ENCODE measurements around the gene JAML. TPM values are rescaled to one million over a fixed set of nuclear protein-coding genes. Genes with fewer than 3 reads are reported as not detected.

The JAML gene
- total RNA-seq, 6 experiments from 2014 or later, result 1.5 to 9.1 (median 3.2) TPM

DNA sequence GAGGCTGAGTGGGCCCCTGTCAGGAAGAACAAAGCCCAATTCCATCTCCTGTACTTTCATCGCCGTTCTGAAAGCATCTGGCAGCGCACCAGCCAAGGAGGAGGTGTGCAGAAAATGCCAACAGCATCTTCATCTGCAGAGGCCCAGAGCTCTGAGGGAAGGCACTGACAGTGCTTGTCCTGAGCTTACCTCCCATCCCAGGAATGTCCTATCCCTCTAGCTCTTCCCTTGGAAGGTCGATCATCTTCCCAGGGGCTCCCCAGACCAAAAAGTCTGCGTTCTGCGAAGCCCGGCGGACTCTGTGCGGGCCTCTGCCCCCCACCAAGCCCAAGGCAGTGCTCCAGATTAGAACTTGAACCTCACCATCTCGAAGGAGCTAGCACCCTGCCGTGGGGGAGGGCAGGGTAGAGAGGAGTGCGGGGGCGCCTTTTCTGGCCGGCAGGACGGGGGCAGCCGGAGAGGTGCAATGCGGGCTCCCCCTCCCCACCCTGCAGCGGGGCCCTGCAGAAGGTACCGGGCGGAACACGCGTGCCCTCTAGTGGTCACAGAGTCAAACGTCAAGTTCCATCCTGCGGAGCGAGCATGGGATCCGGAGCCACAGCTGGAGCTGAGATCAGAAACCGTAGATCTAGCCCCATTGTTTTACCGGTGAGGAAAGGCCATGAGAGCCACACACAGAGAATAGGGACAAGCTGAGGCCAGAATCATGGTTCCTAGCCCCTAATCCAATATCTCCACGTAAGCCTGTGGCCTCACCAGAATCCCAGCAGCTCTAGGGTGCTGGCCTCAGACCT is 53.3 kb downstream of the JAML start:
- intact Hi-C loops (cut with DNase I), result no loop called here
- ATAC-seq (peak; percentile 72 to 78 (median 74)), DNase-seq (peak; percentile 70 to 78 (median 74))
- H3K4me3 ChIP-seq, result no peak overlapping the region
- H3K36me3 ChIP-seq, result no peaks in the 10 kb centered on the region
- H3K27ac ChIP-seq, result no peak overlapping the region
- H3K9me3 ChIP-seq, result no peaks in the 10 kb centered on the region
- peak; percentile 71 to 92 (median 90) for TF ChIP-seq CTCF (IDR thresholded peaks at IDR 0.05)
- TF ChIP-seq POLR2A (IDR thresholded peaks at IDR 0.05), result no peak
- peaks cover 0 to 16% (median 6%) of the 10 kb centered on the region in 4 donors for H3K4me1 ChIP-seq
- 0% methylated on average over 2 of the region's 29 CpGs for WGBS (ENCODE audit: insufficient coverage, low coverage, low lambda C conversion rate, missing lambda C conversion rate)
- no peaks in the 10 kb centered on the region for H3K27me3 ChIP-seq

GRCh38 chr11:118170882-118171268 is 53.9 kb downstream of the JAML start:
- DNase-seq, result peak in 1 of 3 donors; percentile 25
- intact Hi-C loops (cut with DNase I), result no loop called here
- no peak for ATAC-seq
- no peak overlapping the region for H3K4me3 ChIP-seq
- TF ChIP-seq CTCF (IDR thresholded peaks at IDR 0.05) (no peak), POLR2A (IDR thresholded peaks at IDR 0.05) (no peak)
- no peak overlapping the region for H3K27ac ChIP-seq
- no peaks in the 10 kb centered on the region for H3K9me3 ChIP-seq
- WGBS (ENCODE audit: insufficient coverage, low coverage, low lambda C conversion rate, missing lambda C conversion rate), result 26% methylated on average over 4 of the region's 8 CpGs
- H3K27me3 ChIP-seq, result no peaks in the 10 kb centered on the region
- no peaks in the 10 kb centered on the region for H3K36me3 ChIP-seq
- H3K4me1 ChIP-seq, result peaks cover 0 to 16% (median 6%) of the 10 kb centered on the region in 4 donors

DNA sequence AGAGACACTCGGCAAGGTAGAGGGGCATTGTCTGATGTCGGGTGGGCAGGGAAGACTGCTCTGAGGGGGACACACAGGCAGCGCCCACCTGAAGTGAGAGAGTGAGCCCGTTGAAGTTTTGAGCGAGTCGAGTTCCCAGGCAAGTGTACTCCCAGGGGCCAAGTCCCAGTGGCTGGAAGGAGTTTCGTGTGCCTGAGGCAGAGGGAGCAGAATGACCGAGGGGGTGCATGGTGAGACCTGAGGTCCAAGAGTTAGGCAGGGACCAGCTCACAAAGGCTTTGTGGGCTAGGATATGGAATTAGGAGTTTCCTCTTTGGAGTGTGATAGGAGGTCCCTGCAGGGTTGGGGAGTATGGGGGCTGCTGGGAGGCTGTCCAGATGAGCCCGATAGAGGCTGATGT is 54.6 kb downstream of the JAML start:
- intact Hi-C loops (cut with DNase I), result no loop called here
- ATAC-seq (no peak), DNase-seq (peak in 1 of 3 donors; percentile 17)
- Histone ChIP-seq H3K4me3 (no peak overlapping the region), H3K4me1 (peaks cover 0 to 11% (median 3%) of the 10 kb centered on the region in 4 donors), H3K27me3 (no peaks in the 10 kb centered on the region), H3K9me3 (no peaks in the 10 kb centered on the region), H3K27ac (no peak overlapping the region), H3K36me3 (no peaks in the 10 kb centered on the region)
- TF ChIP-seq CTCF (IDR thresholded peaks at IDR 0.05) (no peak), POLR2A (IDR thresholded peaks at IDR 0.05) (no peak)
- WGBS (ENCODE audit: insufficient coverage, low coverage, low lambda C conversion rate, missing lambda C conversion rate), result 65% methylated on average over 6 of the region's 9 CpGs

DNA sequence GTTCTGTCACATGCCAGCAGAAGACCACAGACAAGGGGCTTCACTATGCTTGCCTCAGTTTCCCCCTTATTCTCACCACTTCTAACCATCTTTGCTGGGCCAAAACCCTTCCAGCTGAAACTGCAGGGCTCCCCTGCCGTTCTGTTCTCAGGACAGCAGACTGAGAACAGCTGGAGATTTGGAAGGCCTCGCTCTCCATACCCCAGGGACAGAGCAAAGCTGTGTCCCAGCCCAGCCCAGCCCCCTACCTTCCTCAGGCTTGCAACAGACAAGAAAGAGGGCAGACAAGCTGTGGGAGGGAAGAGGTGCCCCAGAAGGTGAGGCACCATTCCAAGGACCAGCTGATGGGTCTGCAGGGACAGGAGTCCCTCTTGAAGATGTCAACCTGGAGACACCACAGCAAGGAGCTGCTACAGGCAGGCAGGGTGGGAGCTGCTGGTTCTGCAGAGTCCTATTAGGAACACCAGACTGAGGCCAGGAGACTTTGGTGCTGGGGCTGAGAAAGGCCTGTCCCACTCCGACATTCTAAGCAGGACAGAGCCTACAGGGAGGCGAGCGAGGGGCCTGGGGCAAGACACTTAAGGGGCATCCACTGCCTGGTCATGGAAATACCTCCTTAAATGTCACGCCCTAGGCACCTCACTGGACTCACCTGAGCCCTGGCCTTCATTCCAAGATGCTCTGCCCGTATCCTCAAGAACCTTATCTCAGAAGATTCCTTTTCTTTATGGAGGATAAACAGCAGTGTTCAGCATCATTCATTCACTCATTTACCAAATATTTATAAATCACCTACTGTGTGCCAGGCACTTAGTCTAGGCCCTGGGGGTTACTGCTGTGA is 55.3 kb downstream of the JAML start:
- Histone ChIP-seq H3K36me3 (no peaks in the 10 kb centered on the region), H3K4me1 (peaks cover 0 to 5% (median 0%) of the 10 kb centered on the region in 4 donors), H3K27me3 (no peaks in the 10 kb centered on the region), H3K9me3 (no peaks in the 10 kb centered on the region), H3K27ac (no peak overlapping the region), H3K4me3 (no peak overlapping the region)
- DNase-seq, result peak in 1 of 3 donors; percentile 29
- TF ChIP-seq CTCF (IDR thresholded peaks at IDR 0.05) (no peak), POLR2A (IDR thresholded peaks at IDR 0.05) (no peak)
- WGBS (ENCODE audit: insufficient coverage, low coverage, low lambda C conversion rate, missing lambda C conversion rate), result 69% methylated on average over 2 of the region's 7 CpGs
- no peak for ATAC-seq
- intact Hi-C loops (cut with DNase I), result no loop called here
